CMK (cell line): ENCODE measurements around the gene KIF3C.
"Not testable (repeated sequence)": the region's sequence is repeated elsewhere in the genome, so short reads cannot be mapped to it uniquely, and the experiment has no call there.

Source experiments
- DNase-seq: peaks from one replicate; pipeline ENCODE4 v3.0.0-alpha.2; 2010; ENCODE audit warnings: low read depth

KIF3C gene

GRCh38 chr2:25960396-25960795 lies 21.9 kb downstream of the KIF3C start:
- DNase-seq, result no peak

GRCh38 chr2:25958611-25959010 lies 23.7 kb downstream of the KIF3C start:
- DNase-seq, result not testable (repeated sequence)

- DNase-seq, result no peak
Measured at GRCh38 chr2:25957743-25958142, 24.6 kb downstream of the KIF3C start.

GRCh38 chr2:25955869-25956535 lies 26.3 kb downstream of the KIF3C start:
- no peak for DNase-seq

- DNase-seq, result no peak
Measured at GRCh38 chr2:25955036-25955435, 27.3 kb downstream of the KIF3C start.

- no peak for DNase-seq
Measured at GRCh38 chr2:25954199-25954752, 28.0 kb downstream of the KIF3C start.

- DNase-seq, result peak; percentile 54
Measured at GRCh38 chr2:25951071-25951547, 31.2 kb downstream of the KIF3C start.

GRCh38 chr2:25948437-25948836 lies 33.9 kb downstream of the KIF3C start:
- no peak for DNase-seq

GRCh38 chr2:25941042-25941441 lies 41.3 kb downstream of the KIF3C start:
- no peak for DNase-seq

GRCh38 chr2:25939257-25939668 lies 43.0 kb downstream of the KIF3C start:
- no peak for DNase-seq

- DNase-seq, result no peak
Measured at GRCh38 chr2:25938345-25938744, 44.0 kb downstream of the KIF3C start.

- no peak for DNase-seq
Measured at GRCh38 chr2:25936889-25937545, 45.3 kb downstream of the KIF3C start.

- no peak for DNase-seq
Measured at GRCh38 chr2:25933622-25934021, 48.7 kb downstream of the KIF3C start.

GRCh38 chr2:25929789-25930473 lies 52.4 kb downstream of the KIF3C start:
- DNase-seq, result no peak

GRCh38 chr2:25928668-25929067 lies 53.6 kb downstream of the KIF3C start:
- no peak for DNase-seq

- DNase-seq, result no peak
Measured at GRCh38 chr2:25926984-25927756, 55.1 kb downstream of the KIF3C start.

- DNase-seq, result no peak
Measured at GRCh38 chr2:25922501-25922900, 59.8 kb downstream of the KIF3C start.

- no peak for DNase-seq
Measured at GRCh38 chr2:25920786-25921415, 61.4 kb downstream of the KIF3C start.

- DNase-seq, result no peak
Measured at GRCh38 chr2:25920336-25920735, 62.0 kb downstream of the KIF3C start.

- no peak for DNase-seq
Measured at GRCh38 chr2:25917832-25918231, 64.5 kb downstream of the KIF3C start.

GRCh38 chr2:25917411-25917810 lies 64.9 kb downstream of the KIF3C start:
- not testable (repeated sequence) for DNase-seq
